Peyer's patch (tissue), 4 donors: ENCODE data around the gene HELQ.

Experiments used
- POLR2A ChIP-seq, 2 donors: fragments of 450-650 bp; IDR thresholded peaks; one replicate each; pipeline ENCODE4 v1.5.1; 2017; ENCODE audit warnings: antibody characterized with exemption in 2 of 2, mild to moderate bottlenecking in 2 of 2, moderate library complexity in 2 of 2
- TF ChIP-seq, protein P1 (sequence below), 6 experiments: fragments of 450-650 bp in 4 of 6; fragments of 200-600 bp in 2 of 6; sonication (generic) in 1 of 6; IDR thresholded peaks; one replicate each; pipeline ENCODE4 v1.5.1; 2017 to 2019; ENCODE audit warnings: antibody characterized with exemption in 6 of 6, mild to moderate bottlenecking in 3 of 6, moderate library complexity in 1 of 6

DNA sequence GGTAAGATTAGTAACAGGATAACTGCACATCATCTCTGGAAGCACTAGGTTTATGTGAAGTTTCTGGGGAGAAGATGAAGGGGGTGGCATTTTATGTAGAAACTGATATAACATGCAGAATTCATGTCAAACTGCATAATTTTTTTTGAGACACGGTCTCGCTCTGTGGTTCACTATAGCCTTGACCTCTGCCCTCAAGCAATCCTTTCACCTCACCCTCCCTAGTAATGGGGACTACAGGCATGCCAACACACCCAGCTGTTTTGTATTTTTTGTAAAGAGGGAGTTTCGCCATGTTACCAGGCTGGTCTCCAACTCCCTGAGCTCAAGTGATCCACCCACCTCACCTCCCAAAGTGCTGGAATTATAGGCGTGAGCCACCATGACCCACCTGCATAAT is 17.8 kb upstream of the HELQ start:
- TF ChIP-seq, protein P1, sequence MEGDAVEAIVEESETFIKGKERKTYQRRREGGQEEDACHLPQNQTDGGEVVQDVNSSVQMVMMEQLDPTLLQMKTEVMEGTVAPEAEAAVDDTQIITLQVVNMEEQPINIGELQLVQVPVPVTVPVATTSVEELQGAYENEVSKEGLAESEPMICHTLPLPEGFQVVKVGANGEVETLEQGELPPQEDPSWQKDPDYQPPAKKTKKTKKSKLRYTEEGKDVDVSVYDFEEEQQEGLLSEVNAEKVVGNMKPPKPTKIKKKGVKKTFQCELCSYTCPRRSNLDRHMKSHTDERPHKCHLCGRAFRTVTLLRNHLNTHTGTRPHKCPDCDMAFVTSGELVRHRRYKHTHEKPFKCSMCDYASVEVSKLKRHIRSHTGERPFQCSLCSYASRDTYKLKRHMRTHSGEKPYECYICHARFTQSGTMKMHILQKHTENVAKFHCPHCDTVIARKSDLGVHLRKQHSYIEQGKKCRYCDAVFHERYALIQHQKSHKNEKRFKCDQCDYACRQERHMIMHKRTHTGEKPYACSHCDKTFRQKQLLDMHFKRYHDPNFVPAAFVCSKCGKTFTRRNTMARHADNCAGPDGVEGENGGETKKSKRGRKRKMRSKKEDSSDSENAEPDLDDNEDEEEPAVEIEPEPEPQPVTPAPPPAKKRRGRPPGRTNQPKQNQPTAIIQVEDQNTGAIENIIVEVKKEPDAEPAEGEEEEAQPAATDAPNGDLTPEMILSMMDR (IDR thresholded peaks at IDR 0.05), result no peak
- TF ChIP-seq POLR2A (IDR thresholded peaks at IDR 0.05), result no peak
